IMR-90 (cell line): Measurements from ENCODE around the gene PLD1. TPM values are rescaled to one million over a fixed set of nuclear protein-coding genes. Genes with fewer than 3 reads are reported as not detected.

Source experiments
- ATAC-seq: fragments of 200-7000 bp; cut with Tn5 transposase; 2 replicates; pipeline ENCODE4 v1.9.1; 2020; ENCODE audit warnings: low read depth, mild to moderate bottlenecking, moderate library complexity
- BruUV-seq: library from RNA; stranded (reverse); fragments of 400-500 nt; replicated peaks from 2 replicates; lab custom pipeline; 2021; lab: Mats Ljungman, UMichigan
- CTCF ChIA-PET: fragments of 300-600 bp; formaldehyde crosslinking; extraction: SDS; loops from one replicate; lab custom pipeline; 2021; ENCODE audit warnings: antibody characterized with exemption; lab: Yijun Ruan, JAX
- POLR2A ChIA-PET: fragments of 300-600 bp; sonication (Branson Sonifier 250); formaldehyde crosslinking; loops from one replicate; lab custom pipeline; 2022; ENCODE audit warnings: antibody characterized with exemption; ENCODE audit not compliant: unreplicated experiment; lab: Charles Lee
- DNase-seq: peaks from one replicate; pipeline ENCODE4 v3.0.0; 2013
- H2AFZ ChIP-seq: replicated peaks from 2 replicates; pipeline ENCODE3; 2013; ENCODE audit warnings: low read length, mild to moderate bottlenecking; ENCODE audit not compliant: poor library complexity
- H2AK5ac ChIP-seq: 2 replicates; pipeline ENCODE4 v1.6.1; 2013; ENCODE audit warnings: low read depth, low read length, inconsistent platforms
- H2AK9ac ChIP-seq: replicated peaks from 2 replicates; pipeline ENCODE3; 2013; ENCODE audit warnings: mild to moderate bottlenecking, low read depth, low read length, moderate library complexity; ENCODE audit not compliant: poor library complexity
- H2BK120ac ChIP-seq: 2 replicates; pipeline ENCODE4 v1.6.1; 2013; ENCODE audit warnings: low read depth, low read length, inconsistent platforms
- H2BK15ac ChIP-seq: 3 replicates; pipeline ENCODE4 v1.6.1; 2013; ENCODE audit warnings: low read depth, low read length, inconsistent platforms
- H2BK20ac ChIP-seq: 2 replicates; pipeline ENCODE4 v1.6.1; 2013; ENCODE audit warnings: low read depth, mild to moderate bottlenecking, inconsistent platforms, low read length, moderate library complexity
- H2BK5ac ChIP-seq: 2 replicates; pipeline ENCODE4 v1.6.1; 2013; ENCODE audit warnings: mild to moderate bottlenecking, low read depth, low read length, inconsistent platforms; ENCODE audit not compliant: poor library complexity, severe bottlenecking
- H3K14ac ChIP-seq: replicated peaks from 2 replicates; pipeline ENCODE4 v1.6.1; 2013; ENCODE audit warnings: low read depth, low read length, inconsistent platforms
- H3K18ac ChIP-seq: 2 replicates; pipeline ENCODE4 v1.6.1; 2013; ENCODE audit warnings: low read depth, low read length, control low read depth
- H3K23ac ChIP-seq: 2 replicates; pipeline ENCODE4 v1.6.1; 2013; ENCODE audit warnings: low read depth, low read length, inconsistent platforms
- H3K27ac ChIP-seq: 2 replicates; pipeline ENCODE4 v1.5.1; 2013; ENCODE audit warnings: mild to moderate bottlenecking, control low read depth, low read length; ENCODE audit not compliant: insufficient read depth
- H3K27me3 ChIP-seq: 2 replicates; pipeline ENCODE4 v1.6.1; 2013; ENCODE audit warnings: low read length; ENCODE audit not compliant: control insufficient read depth, insufficient read depth
- H3K36me3 ChIP-seq: 2 replicates; pipeline ENCODE4 v1.6.1; 2013; ENCODE audit warnings: low read length, mixed read lengths; ENCODE audit not compliant: control insufficient read depth, insufficient read depth
- H3K4ac ChIP-seq: 2 replicates; pipeline ENCODE4 v1.6.1; 2013; ENCODE audit warnings: low read depth, low read length, inconsistent platforms
- H3K4me1 ChIP-seq: 2 replicates; pipeline ENCODE4 v1.6.1; 2013; ENCODE audit warnings: low read length, mixed read lengths; ENCODE audit not compliant: control insufficient read depth, insufficient read depth
- H3K4me2 ChIP-seq: 2 replicates; pipeline ENCODE4 v1.6.1; 2013; ENCODE audit warnings: low read depth, mild to moderate bottlenecking, control low read depth, low read length, moderate library complexity
- H3K4me3 ChIP-seq: 2 replicates; pipeline ENCODE4 v1.5.1; 2013; ENCODE audit warnings: low read depth, mild to moderate bottlenecking, control low read depth, low read length, moderate library complexity; ENCODE audit not compliant: insufficient read depth
- H3K56ac ChIP-seq: 2 replicates; pipeline ENCODE4 v1.6.1; 2013; ENCODE audit warnings: low read length, inconsistent platforms; ENCODE audit not compliant: insufficient read depth; ENCODE audit errors: extremely low read depth
- H3K79me1 ChIP-seq, 2 experiments: 2 replicates each; pipeline ENCODE4 v1.6.1; 2013; ENCODE audit warnings: low read length in 2 of 2, inconsistent platforms in 1 of 2, low read depth in 1 of 2
- H3K9ac ChIP-seq: 2 replicates; pipeline ENCODE4 v1.6.1; 2013; ENCODE audit warnings: low read depth, low read length, control low read depth
- H3K9me1 ChIP-seq: 2 replicates; pipeline ENCODE4 v1.6.1; 2013; ENCODE audit warnings: low read length, inconsistent platforms; ENCODE audit not compliant: insufficient read depth
- H3K9me3 ChIP-seq: 2 replicates; pipeline ENCODE4 v1.6.1; 2013; ENCODE audit warnings: low read length; ENCODE audit not compliant: control insufficient read depth, insufficient read depth
- H4K20me1 ChIP-seq: 2 replicates; pipeline ENCODE4 v1.6.1; 2013; ENCODE audit warnings: low read length, inconsistent platforms; ENCODE audit not compliant: insufficient read depth
- H4K5ac ChIP-seq: 2 replicates; pipeline ENCODE4 v1.6.1; 2013; ENCODE audit warnings: mild to moderate bottlenecking, low read depth, low read length, control low read depth
- H4K8ac ChIP-seq, 2 experiments: 2 replicates each; pipeline ENCODE4 v1.6.1; 2013; ENCODE audit warnings: low read depth in 2 of 2, low read length in 2 of 2, control low read depth in 1 of 2, inconsistent platforms in 1 of 2
- H4K91ac ChIP-seq: 2 replicates; pipeline ENCODE4 v1.6.1; 2013; ENCODE audit warnings: low read depth, low read length, inconsistent platforms; ENCODE audit not compliant: insufficient read depth
- CEBPB ChIP-seq: IDR thresholded peaks from 2 replicates; pipeline ENCODE4 v1.6.1; 2012; ENCODE audit warnings: low read depth, low read length, improper control_type of control experiment
- CHD1 ChIP-seq: IDR thresholded peaks from 2 replicates; pipeline ENCODE4 v1.6.1; 2012; ENCODE audit warnings: low read depth, low read length, improper control_type of control experiment
- MAFK ChIP-seq: IDR thresholded peaks from 2 replicates; pipeline ENCODE4 v1.6.1; 2012; ENCODE audit warnings: low read depth, low read length, improper control_type of control experiment
- MAZ ChIP-seq: IDR thresholded peaks from 2 replicates; pipeline ENCODE4 v1.6.1; 2012; ENCODE audit warnings: low read depth, mild to moderate bottlenecking, low read length, improper control_type of control experiment, moderate library complexity, borderline replicate concordance
- NFE2L2 ChIP-seq: fragments of 150-350 bp; IDR thresholded peaks from 2 replicates; pipeline ENCODE4 v1.6.1; 2016; ENCODE audit warnings: low read depth, mild to moderate bottlenecking, low read length
- RAD21 ChIP-seq: IDR thresholded peaks from 2 replicates; pipeline ENCODE4 v1.6.1; 2012; ENCODE audit warnings: low read length, improper control_type of control experiment
- RCOR1 ChIP-seq: IDR thresholded peaks from 2 replicates; pipeline ENCODE4 v1.6.1; 2012; ENCODE audit warnings: mild to moderate bottlenecking, low read length, improper control_type of control experiment; ENCODE audit not compliant: insufficient replicate concordance
- SMC3 ChIP-seq: fragments of 150-350 bp; IDR thresholded peaks from 2 replicates; pipeline ENCODE4 v1.6.1; 2016; ENCODE audit warnings: low read depth, mild to moderate bottlenecking, antibody characterized with exemption, low read length, moderate library complexity
- USF2 ChIP-seq: fragments of 150-350 bp; IDR thresholded peaks from 2 replicates; pipeline ENCODE4 v1.6.1; 2017; ENCODE audit warnings: mild to moderate bottlenecking, antibody characterized with exemption, low read length, low read depth
- WGBS, 2 experiments: methylation state at CpG; one replicate each; pipeline versions ENCODE4 v1.1.5 to v1.1.7; 2013; ENCODE audit warnings: missing lambda C conversion rate in 2 of 2; ENCODE audit not compliant: insufficient read length in 1 of 2; ENCODE audit errors: extremely low coverage in 2 of 2; 5-methylcytosine and 5-hydroxymethylcytosine counted together
- dilution Hi-C: fragments of 300-500 bp; cut with HindIII; formaldehyde crosslinking; loops from one replicate; pipeline ENCODE4 v1.14.3; 2018; ENCODE audit warnings: low sequenced_read_pairs; ENCODE audit not compliant: unreplicated experiment
- in situ Hi-C: fragments of 300-500 bp; cut with MboI; formaldehyde crosslinking; loops from 3 replicates; pipeline ENCODE4 v1.14.3; 2019; ENCODE audit warnings: low sequenced_read_pairs, inconsistent platforms, mixed read lengths
- intact Hi-C: fragments of 100-400 bp; cut with micrococcal nuclease; formaldehyde crosslinking; loops from 2 replicates; pipeline ENCODE4 v1.10.0; 2022
- polyA plus RNA-seq, 3 experiments: library from polyadenylated mRNA; depleted of rRNA; stranded (reverse); fragments of >200 nt; gene quantifications; 2 replicates each; pipeline ENCODE4 v1.2.3, GENCODE V29; 2012; ENCODE audit warnings: low replicate concordance in 1 of 3
- total RNA-seq: library from RNA; depleted of rRNA; stranded (reverse); fragments of >200 nt; gene quantifications from 2 replicates; pipeline ENCODE4 v1.2.3, GENCODE V29; 2012

Gene PLD1
- total and polyA plus RNA-seq, 2 of the 4 experiments (the other 2 are of a cell fraction), result 3.3 to 9.7 TPM

DNA sequence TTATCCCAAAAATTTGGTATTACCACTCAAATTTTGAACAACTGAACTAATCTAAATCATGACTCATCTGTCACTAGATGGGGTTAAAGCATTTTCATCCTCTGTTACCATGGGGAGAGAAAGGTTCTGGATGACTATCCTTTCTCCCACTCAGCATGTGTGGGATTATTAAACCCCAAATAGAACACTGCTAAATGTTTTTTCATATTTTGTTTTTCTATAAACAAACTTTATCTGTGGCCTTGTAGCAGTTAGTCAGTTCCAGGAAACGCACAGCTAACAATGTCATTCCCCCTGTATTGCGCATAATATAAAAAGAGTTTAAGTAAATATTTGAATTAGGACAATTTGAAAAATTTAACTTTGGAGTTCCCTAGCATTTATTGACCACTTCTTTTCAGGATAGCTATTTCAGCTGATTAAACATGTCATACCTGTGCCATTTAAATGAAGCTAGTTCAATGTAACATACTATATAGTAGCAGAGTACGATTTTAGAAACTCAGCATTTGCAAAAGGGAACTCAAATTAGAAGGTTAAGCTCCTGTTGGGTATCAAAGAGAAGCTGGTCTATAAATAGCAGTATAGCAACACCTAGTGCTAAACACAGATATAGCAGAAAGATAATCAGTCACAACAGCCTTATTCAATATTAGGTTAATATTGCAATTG lies 23.6 kb upstream of the PLD1 start (continued):
- TF ChIP-seq MAZ (no peak), SMC3 (peak; percentile 50)

DNA sequence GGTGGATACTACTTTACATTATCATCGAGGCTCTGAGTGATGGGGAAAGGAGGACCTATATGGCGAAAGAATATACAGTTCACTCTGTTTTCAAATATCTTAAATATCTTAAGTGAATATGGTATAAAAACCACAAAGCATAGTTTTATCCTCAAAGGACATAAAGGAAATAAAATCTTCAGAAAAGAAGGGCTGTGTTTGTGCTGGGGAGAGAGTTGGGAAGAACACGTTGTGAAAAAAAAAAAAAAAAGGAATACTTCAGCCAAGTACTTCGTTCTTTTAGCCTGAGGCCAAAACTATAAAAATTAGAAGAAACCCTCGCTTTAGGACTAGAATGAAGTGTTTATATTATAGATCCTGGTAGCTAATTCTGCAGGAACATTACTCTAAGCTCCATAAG lies 22.7 kb upstream of the PLD1 start:
- POLR2A ChIA-PET, result no interaction called here
- Histone ChIP-seq H4K20me1 (no peaks in the 10 kb centered on the region), H2AK9ac (no peak overlapping the region), H3K56ac (no peak overlapping the region), H2BK5ac (peak overlapping the region; percentile 38), H2AK5ac (peak overlapping the region; percentile 47; the same call in 1 of the 2 replicates), H2AFZ (no peak overlapping the region), H3K9me1 (no peaks in the 10 kb centered on the region; the same call in 1 of the 2 replicates), H3K4me2 (no peak overlapping the region), H3K14ac (0 out of 2 replicates have a peak overlapping the region, but pooled peaks have one; percentile 40), H3K9ac (no peak overlapping the region), H4K5ac (peak overlapping the region; percentile 55; the same call in 1 of the 2 replicates), H4K8ac (0 out of 4 replicates have a peak overlapping the region, but pooled peaks of 1 of the 2 experiments have one; percentile 46), H3K79me1 (0 out of 4 replicates have a peak, but pooled peaks cover 0 to 4% of the 10 kb centered on the region in 2 experiments), H3K23ac (no peak overlapping the region), H3K18ac (peak overlapping the region; percentile 83), H3K27me3 (no peaks in the 10 kb centered on the region), H3K4ac (peak overlapping the region; percentile 65; the same call in 1 of the 2 replicates), H3K4me3 (no peak overlapping the region), H2BK20ac (0 out of 2 replicates have a peak overlapping the region, but pooled peaks have one; percentile 60), H2BK15ac (0 out of 3 replicates have a peak overlapping the region, but pooled peaks have one; percentile 45), H3K9me3 (no peaks in the 10 kb centered on the region), H3K27ac (peak overlapping the region; percentile 18; the same call in 1 of the 2 replicates), H3K4me1 (peaks cover 8% of the 10 kb centered on the region), H2BK120ac (peak overlapping the region; percentile 16; the same call in 1 of the 2 replicates), H3K36me3 (no peaks in the 10 kb centered on the region), H4K91ac (0 out of 2 replicates have a peak overlapping the region, but pooled peaks have one; percentile 51)
- in situ Hi-C loops, result no loop called here
- intact Hi-C loops, result loop anchor here (2.0 to 5.0 kb wide), 2 partner anchors 51 to 206 kb away; partner anchors contain the start of gene FNDC3B
- ATAC-seq (no peak), DNase-seq (no peak)
- no peak for TF ChIP-seq CHD1
- no peak for TF ChIP-seq MAFK
- no peak for TF ChIP-seq CEBPB
- TF ChIP-seq RAD21, result no peak
- no peak for TF ChIP-seq SMC3
- TF ChIP-seq RCOR1, result no peak
- TF ChIP-seq NFE2L2, result no peak
- TF ChIP-seq MAZ, result no peak
- TF ChIP-seq USF2, result no peak
- CTCF ChIA-PET, result interaction anchor here (1.3 kb wide), 1 partner anchor 11 kb away, joined by 7 read pairs; no protein-coding TSS in a partner anchor
- dilution Hi-C loops, result no loop called here
- BruUV-seq, result no TSS peak
- no CpG with 5 or more reads among the region's 5 CpGs for WGBS, 2 experiments
